ENCODE measurements around the gene PLCXD3.
A peak's percentile ranks its signal among the peaks of the same experiment; 100 is the strongest.
"Not testable (repeated sequence)": the region's sequence is repeated elsewhere in the genome, so short reads cannot be mapped to it uniquely, and the experiment has no call there.

PLCXD3 gene

GRCh38 chr5:41365369-41365768 is 145.0 kb downstream of the PLCXD3 start:
- intact Hi-C loops (cut with DNase I): no loop called here
- no peak for DNase-seq

GRCh38 chr5:41364346-41364745 is 146.1 kb downstream of the PLCXD3 start:
- DNase-seq: no peak
- intact Hi-C loops (cut with DNase I): no loop called here

- intact Hi-C loops (cut with DNase I): no loop called here
- no peak for DNase-seq
Observed at GRCh38 chr5:41363343-41363986, 146.9 kb downstream of the PLCXD3 start.

- intact Hi-C loops (cut with DNase I): no loop called here
- DNase-seq: no peak
Observed at GRCh38 chr5:41356786-41357185, 153.6 kb downstream of the PLCXD3 start.

- intact Hi-C loops (cut with DNase I): no loop called here
Observed at GRCh38 chr5:41349846-41350245, 160.6 kb downstream of the PLCXD3 start.

GRCh38 chr5:41347569-41347968 is 162.8 kb downstream of the PLCXD3 start:
- intact Hi-C loops (cut with DNase I): loop anchor here (2.0 kb wide), 1 partner anchor 77 kb away; no protein-coding TSS in a partner anchor
- no peak for DNase-seq

More at GRCh38 chr5:41349846-41350245, 160.6 kb downstream of the PLCXD3 start:
- DNase-seq: no peak

GRCh38 chr5:41346609-41347008 is 163.8 kb downstream of the PLCXD3 start:
- no peak for DNase-seq
- intact Hi-C loops (cut with DNase I): loop anchor here (2.0 kb wide), 1 partner anchor 76 kb away; no protein-coding TSS in a partner anchor

- no peak for DNase-seq
- intact Hi-C loops (cut with DNase I): no loop called here
Observed at GRCh38 chr5:41345295-41345694, 165.1 kb downstream of the PLCXD3 start.

- intact Hi-C loops (cut with DNase I): loop anchor here (2.0 kb wide), 1 partner anchor 69 kb away; no protein-coding TSS in a partner anchor
- DNase-seq: no peak
Observed at GRCh38 chr5:41339339-41339738, 171.1 kb downstream of the PLCXD3 start.

GRCh38 chr5:41338136-41338675 is 172.2 kb downstream of the PLCXD3 start:
- no peak for DNase-seq
- intact Hi-C loops (cut with DNase I): loop anchor here (2.0 kb wide), 1 partner anchor 67 kb away; no protein-coding TSS in a partner anchor

GRCh38 chr5:41337724-41338123 is 172.7 kb downstream of the PLCXD3 start:
- DNase-seq: no peak
- intact Hi-C loops (cut with DNase I): loop anchor here (2.0 kb wide), 1 partner anchor 67 kb away; no protein-coding TSS in a partner anchor

GRCh38 chr5:41337216-41337615 is 173.2 kb downstream of the PLCXD3 start:
- intact Hi-C loops (cut with DNase I): no loop called here
- no peak for DNase-seq

- no peak for DNase-seq
- intact Hi-C loops (cut with DNase I): no loop called here
Observed at GRCh38 chr5:41336471-41336870, 173.9 kb downstream of the PLCXD3 start.

GRCh38 chr5:41335596-41336181 is 174.7 kb downstream of the PLCXD3 start:
- intact Hi-C loops (cut with DNase I): no loop called here
- no peak for DNase-seq

GRCh38 chr5:41334758-41335157 is 175.6 kb downstream of the PLCXD3 start:
- DNase-seq: peak in 7 of 10 donors; percentile 16 to 84 (median 43)
- intact Hi-C loops (cut with DNase I): no loop called here

GRCh38 chr5:41334221-41334620 is 176.2 kb downstream of the PLCXD3 start:
- intact Hi-C loops (cut with DNase I): no loop called here

GRCh38 chr5:41325074-41325473 is 185.3 kb downstream of the PLCXD3 start:
- DNase-seq: no peak
- intact Hi-C loops (cut with DNase I): no loop called here

More at GRCh38 chr5:41334221-41334620, 176.2 kb downstream of the PLCXD3 start:
- no peak for DNase-seq

- intact Hi-C loops (cut with DNase I); DNase-seq: not testable (repeated sequence)
Observed at GRCh38 chr5:41322826-41323225, 187.6 kb downstream of the PLCXD3 start.

GRCh38 chr5:41312478-41313060 is 197.8 kb downstream of the PLCXD3 start:
- DNase-seq: no peak
- intact Hi-C loops (cut with DNase I): no loop called here

- intact Hi-C loops (cut with DNase I): no loop called here
- DNase-seq: no peak
Observed at GRCh38 chr5:41312066-41312465, 198.3 kb downstream of the PLCXD3 start.

- DNase-seq: no peak
- intact Hi-C loops (cut with DNase I): no loop called here
Observed at GRCh38 chr5:41309275-41309674, 201.1 kb downstream of the PLCXD3 start.
